PC-9 (cell line): ENCODE results near the gene MAN2A2.

Source experiments
- CTCF ChIP-seq: fragments of 200-600 bp; sonication (generic); conservative IDR thresholded peaks from 2 replicates; pipeline ENCODE4 v1.6.1; 2017; ENCODE audit warnings: mixed run types, antibody characterized with exemption, mild to moderate bottlenecking, moderate library complexity
- EZH2 ChIP-seq: fragments of 200-600 bp; sonication (generic); IDR thresholded peaks from 2 replicates; pipeline ENCODE4 v1.8.0; 2017; ENCODE audit warnings: antibody characterized with exemption, low read depth

GRCh38 chr15:90910441-90911301 lies 7.6 kb downstream of the MAN2A2 start:
- TF ChIP-seq CTCF = no peak
- no peak for TF ChIP-seq EZH2
